DND-41 (cell line): ENCODE results near the gene PLAC8.

Source experiments
- CTCF ChIP-seq: IDR thresholded peaks from 2 replicates; pipeline ENCODE4 v1.5.1; 2012; ENCODE audit warnings: borderline replicate concordance, low read length, moderate library complexity, mild to moderate bottlenecking; ENCODE audit not compliant: poor library complexity, severe bottlenecking; ENCODE audit errors: extremely low read depth
- EZH2 ChIP-seq: IDR thresholded peaks from 3 replicates; pipeline ENCODE4 v1.6.1; 2012; ENCODE audit warnings: borderline replicate concordance, low read depth, mild to moderate bottlenecking, moderate library complexity, low read length, inconsistent platforms; ENCODE audit not compliant: severe bottlenecking

GRCh38 chr4:83107631-83108030 lies 6.9 kb downstream of the PLAC8 start:
- TF ChIP-seq CTCF (no peak), EZH2 (no peak)
